GM21360 (cell line): Measurements from ENCODE around the gene HAGH.

Experiments used
- ATAC-seq: cut with Tn5 transposase; IDR thresholded peaks from one replicate; pipeline ENCODE4 v1.9.1; 2021; ENCODE audit warnings: mild to moderate bottlenecking, moderate library complexity; ENCODE audit not compliant: unreplicated experiment

HAGH gene

DNA sequence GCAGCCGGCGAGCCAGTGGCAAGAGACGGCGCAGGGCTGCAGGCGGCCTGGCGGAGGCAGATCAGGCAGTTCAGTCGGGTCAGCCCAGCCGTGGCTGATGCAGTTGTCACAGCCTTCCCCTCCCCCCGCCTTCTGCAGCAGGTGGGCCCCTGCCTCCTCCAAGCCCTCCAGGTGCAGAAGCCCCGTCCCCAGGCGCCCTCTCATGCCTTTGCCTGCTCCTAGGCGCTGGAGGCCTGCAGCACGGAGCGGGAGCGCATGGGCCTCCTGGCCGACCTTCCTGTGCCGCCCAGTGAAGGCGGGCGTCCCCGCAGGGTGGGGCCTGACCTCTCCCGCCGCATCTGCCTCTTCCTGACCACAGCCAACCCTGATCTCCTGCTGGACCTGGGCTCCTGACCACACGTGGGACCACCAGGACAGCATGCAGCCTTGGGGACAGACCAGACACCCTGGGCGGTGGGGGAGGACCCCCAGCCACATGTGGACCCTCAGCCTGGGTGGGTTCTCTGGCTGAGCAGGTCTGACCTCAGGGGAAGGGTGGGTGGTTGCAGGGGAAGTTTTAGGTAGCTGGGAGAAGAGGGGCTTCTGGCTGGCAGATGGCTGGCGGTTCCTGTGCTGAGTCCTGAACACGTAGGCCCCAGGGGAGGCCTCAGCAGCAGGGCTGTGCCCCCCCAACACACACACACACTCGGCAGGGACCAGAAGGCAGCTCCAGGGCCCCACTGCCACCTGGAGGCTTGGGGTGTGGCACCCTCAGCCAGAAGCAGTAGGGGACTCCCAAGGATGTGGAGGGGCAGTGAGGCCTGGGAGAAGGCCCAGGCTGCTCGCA, 50.6 kb downstream of the HAGH start:
- ATAC-seq: no peak

DNA sequence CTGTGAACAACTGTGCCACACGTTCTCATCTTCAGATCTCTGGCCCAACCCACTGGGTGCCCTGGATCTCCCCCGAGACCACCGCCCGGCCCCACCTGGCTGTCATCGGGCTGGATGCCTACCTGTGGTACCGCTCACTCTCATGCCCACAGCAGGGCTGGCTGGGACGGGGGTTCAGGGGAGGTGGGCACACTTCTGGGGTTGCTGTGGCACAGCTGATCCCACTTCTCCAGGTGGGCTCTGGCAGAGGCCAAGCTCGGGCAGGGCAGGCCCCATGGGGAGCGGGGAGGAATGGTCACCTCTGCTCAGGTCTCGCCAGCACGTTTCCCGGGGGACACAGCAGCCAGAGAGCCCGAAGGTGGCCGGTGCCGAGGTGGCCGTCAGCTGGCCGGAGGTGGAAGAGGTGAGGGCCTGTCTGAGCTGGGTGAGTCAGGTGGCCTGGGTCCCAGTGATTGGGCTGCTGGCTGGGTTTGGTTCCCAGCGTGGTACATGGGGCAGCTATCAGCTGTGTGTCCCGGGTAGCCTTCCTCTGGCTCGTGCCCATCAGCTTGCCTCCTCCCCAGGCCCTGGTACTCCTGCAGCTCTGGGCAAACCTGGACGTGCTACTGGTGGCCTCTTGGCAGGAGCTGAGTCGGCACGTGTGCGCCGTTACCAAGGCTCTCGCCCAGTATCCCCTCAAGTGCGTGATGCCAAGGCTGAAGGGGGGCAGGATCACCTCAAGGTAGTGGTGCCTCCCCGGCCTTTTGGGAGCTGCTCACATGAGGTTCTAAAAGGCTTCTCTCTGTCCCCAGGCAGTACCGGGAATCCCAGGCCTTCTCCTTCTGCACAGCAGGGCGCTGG, 51.4 kb downstream of the HAGH start:
- ATAC-seq: no peak

DNA sequence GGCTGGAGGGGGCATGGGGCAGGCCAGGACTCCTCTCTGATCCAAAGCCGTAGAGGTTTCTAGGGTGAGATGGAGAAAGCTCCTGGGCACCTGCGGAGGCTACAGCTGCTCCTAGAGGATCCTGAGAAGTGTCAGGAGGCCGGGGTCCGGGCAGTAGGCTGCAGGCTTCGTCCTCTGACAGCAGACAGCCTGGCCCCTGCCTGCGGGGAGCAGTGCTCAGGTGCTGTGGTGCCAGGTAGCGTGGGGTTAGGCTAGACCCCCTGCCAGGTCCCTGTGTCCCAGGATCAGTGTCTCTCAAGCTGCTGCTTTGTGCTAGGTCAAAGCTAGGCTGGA, 52.2 kb downstream of the HAGH start:
- ATAC-seq: no peak

DNA sequence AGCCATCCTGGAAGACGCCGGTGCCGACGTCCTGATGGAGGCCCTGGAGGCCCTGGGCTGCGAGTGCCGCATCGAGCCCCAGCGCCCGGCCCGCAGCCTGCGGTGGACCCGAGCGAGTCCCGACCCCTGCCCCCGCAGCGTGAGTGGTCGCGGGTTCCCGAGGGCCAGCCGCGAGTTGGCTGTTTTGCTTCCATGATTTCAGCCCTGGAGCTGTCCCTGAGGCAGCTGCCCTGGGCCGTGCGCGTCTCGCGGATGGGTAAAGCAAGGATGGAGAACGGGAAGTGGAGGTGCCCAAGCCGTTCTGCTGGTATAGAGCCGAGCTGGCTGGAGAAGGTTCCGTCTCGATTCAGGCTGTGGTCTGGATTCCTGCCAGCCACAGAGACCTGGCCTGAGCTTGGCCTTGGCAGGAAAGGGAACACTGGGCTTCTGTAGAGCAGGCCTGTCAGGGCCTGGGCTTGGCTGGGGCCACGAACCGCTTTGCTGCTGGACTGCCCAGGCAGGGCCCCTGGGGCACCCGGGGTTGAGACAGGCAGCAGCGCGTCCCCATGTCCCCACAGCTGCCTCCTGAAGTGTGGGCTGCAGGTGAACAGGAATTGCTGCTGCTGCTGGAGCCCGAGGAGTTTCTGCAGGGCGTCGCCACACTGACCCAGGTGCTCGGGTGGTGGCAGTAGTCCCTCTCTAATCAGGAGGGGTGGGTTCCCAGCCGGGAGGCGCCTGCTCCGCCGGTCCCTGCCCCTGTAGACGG, 52.8 kb downstream of the HAGH start:
- no peak for ATAC-seq

DNA sequence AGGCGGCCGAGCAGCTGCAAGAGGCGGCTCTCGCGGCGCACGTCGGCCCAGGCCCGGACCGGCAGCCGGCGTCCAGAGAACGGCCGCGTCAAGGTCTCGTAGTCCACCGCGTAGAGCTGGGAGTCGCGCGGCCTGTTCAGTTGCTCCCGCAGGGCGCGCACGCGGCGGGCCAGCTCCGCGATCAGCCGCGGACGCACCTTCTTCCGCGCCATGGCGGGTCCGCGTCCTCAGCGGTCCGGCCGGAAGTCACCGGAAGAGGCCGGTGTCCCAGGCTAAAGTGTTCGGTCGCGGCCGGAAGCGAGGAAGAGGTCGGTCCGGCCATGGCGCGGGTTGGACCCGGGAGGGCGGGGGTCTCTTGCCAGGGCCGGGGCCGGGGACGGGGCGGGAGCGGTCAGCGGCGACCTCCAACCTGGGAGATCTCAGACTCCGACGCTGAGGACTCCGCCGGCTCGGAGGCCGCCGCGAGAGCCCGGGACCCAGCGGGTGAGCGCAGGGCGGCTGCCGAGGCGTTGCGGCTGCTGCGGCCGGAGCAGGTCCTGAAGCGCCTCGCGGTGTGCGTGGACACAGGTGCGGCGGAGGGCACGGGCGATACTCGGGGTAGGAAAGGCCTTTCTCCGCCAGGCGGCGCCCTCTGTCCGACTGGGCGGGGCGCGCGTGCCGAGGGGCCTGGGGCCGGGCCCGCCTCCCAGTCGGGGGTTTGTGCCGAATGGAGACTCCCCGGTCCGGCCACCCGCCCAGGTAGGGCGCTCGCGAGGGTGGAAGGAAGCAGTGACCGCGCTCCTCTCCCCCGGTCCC, 53.5 kb downstream of the HAGH start, which contains the start of gene MRPS34:
Gene MRPS34 (minus strand): TSS at position 227 of the 795 bp plus-strand sequence. CDS start 15 bp downstream, at position 212.
- peak; percentile 33 for ATAC-seq

DNA sequence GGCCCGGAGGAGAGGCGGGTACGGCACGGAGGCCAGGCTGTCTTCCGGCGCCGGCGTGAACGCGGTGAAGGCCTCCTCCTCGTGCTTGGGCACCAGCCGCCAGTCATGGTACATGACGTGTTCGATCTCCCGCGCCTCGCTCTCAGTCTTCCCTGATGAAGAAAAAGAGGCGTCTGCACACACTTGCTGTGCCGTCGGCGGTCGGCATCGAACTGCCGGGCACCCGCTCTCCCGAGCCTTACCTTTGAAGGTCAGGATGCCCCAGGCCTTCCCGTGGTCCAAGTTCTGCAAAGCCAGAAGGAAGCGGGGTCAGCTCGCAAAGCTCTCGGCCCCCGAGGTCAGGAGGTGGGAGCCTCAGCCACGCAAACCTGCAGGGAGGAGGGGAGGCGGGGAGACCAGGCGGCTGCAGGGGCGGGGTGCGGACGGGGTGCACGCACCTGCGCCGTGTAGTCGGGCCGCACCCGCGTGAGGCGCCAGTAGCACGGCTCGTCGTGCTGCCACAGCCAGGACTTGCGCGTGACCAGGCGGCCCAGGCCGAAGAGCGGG, 54.2 kb downstream of the HAGH start, which contains the start of gene EME2:
Gene EME2 (plus strand): TSS at position 449 of the 546 bp plus-strand sequence. CDS start 418 bp downstream, outside the sequence.
- ATAC-seq: peak; percentile 7

DNA sequence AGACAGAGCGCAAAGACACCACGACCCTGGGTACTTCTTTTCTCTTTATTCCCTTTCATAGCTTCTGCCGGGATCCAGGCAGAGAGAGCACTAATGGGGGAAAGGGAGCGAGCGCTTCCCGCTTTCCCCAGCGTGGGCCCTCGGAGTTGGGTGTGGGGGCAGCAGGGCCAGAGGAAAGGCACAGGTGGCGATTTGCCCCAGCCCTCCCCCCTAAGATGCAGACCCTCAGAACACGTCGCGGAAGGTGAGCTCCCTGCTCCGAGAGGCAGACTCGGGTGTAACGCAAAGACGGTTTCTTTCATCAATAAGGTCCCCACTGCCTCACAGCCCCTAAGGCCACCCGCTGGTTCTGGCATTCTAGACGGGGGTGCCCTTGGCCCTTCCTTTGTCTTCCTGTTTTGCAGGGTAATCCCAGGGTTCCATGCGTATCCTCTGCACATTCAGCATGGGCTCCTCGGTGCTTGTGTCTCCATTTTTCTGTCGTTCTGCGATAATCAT, 54.7 kb downstream of the HAGH start:
- no peak for ATAC-seq

DNA sequence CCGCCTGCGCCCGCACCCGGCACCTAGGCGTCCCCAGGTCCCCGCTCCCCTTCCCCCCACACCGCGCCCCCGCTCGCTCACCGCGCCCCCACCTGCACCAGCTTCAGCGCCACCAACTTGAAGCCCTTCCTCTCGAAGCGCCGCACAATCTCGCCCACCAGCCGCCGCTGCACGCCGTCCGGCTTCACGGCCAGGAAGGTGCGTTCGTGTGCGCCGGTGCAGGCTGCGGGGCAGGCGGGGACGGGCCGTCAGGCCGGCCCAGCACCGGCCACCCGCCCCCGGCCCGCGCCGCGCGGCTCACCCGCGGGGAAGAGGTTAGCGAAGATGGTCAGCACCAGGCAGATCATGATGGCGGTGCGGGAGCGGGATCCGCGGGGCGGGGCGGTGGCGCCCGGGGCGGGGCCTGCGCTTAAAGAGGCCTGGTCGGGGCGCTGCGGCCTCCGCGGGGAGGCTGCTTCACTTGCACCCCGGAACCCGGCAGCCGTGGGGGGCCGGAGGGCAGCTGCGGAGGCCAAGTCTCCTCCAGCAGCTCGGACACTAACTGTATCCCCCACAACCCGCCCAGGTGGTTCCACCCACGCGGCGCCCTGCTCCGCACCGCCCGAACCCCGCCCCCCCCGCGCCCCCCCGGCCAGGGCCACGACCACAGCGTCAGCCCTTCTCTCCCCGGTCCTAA, 55.3 kb downstream of the HAGH start, which contains the start of gene NME3:
Gene NME3 (minus strand): TSS at position 356 of the 676 bp plus-strand sequence. CDS start 9 bp downstream, at position 347.
- no peak for ATAC-seq

DNA sequence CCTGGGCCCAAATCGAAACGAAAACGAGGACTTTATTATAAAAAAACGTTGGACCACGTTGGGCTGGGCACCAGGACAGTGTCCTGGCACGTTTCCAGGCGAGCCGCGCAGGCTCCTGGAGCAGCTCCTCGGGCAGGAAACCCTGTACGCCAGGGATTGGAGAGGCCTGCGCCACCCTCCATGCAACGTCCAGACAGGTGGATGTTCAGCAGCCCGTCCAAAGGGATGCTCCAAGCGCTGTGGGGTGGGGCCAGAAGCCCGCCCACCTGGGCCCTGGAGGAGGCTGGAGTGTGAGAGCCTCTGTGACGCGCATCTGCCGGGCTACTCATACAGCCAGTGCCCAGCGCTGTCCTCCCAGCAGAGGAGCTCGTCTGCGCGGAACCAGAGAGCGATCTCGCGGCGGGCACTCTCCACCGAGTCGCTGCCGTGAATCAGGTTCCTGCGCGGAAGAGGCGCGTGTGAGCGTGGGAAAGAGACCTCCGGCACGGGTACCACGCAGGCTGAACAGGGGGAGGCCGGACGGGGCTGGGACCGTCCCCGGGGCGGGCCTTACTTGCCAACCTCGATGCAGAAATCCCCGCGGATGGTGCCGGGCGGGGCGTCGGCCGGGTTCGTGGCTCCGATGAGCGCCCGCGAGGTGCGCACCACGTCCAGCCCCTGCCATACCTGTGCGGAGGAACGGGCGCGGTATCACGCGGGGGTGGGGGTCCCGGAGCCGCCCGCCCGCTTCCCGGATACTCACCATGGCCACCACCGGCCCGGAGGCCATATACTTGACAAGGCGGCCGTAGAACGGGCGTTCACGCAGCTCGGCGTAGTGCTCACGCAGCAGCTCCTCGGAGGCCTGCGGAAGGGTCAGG, 56.1 kb downstream of the HAGH start:
- ATAC-seq: no peak

DNA sequence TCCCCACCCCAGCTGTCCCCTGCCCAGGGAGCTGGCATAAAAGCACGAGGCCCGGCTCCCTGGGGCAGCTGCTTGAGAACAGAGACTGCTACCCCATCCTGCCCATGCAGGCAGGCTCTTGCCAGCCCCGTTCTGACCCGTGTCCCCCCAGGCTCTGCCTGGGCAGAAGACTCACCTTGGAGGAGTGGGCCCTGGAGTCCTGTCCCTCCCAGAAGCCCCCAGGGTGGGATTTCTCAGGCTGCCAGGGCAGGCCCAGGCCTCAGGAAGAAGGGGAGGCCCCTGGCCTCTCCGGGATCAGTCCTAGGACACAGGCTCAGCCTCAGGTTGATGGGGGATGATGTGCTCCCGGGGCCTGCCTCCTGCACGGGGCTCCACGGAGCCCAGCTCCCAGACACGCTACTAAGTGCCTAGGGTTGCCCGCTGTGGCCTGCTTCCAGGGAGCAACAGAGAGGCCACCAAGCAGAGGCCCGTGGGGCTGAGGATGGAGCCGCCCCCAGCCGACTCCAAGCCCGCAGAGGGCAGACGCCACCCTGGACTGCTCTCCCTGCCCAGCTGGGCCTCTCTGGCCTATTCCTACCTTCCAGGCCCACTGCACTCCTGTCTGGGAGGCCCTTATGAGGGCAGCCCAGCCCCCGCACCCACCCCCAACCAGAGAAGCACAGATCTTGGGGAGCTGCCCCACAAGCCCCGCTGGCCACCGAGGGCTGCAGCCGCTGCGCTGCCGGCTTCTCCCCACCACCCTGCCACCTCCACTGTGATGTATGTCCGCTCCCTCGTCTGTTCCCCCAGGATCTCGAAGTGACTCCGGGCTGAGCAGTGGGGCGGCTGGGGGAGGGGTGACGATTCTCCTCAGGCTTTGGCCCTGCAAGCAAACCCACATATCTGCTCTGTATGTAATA, 57.0 kb downstream of the HAGH start:
- ATAC-seq: no peak

DNA sequence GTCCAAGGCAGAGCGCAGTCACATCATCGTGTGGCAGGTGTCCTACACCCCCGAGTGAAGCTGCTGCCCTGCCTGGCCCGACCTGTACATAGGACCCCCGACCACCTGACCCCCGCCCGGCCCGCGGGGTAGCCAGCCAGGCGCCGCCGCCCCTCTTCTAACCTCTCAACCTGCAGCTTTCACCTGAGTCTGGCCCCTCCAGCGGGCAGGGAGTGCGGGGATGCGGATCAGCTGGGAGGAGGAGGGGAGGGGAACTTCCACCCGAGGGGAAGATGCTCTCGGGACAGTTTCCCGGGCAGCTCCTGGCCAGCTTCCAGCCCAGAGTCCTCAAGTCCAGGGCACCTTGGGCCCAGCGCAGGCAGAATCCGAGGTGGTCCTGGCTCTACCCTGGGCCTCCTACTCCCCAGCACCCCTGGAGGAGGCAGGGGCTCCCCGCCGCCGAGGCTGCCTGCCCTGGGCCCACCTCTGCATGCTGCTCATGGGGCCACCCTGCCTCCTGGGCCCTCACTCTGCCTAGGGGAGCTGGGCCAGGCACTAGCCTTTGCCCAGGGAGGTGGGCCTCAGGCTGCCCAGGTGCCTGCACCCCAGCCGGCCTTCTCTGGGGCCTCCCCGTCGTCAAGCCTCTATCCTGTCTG, 57.7 kb downstream of the HAGH start:
- ATAC-seq: no peak

DNA sequence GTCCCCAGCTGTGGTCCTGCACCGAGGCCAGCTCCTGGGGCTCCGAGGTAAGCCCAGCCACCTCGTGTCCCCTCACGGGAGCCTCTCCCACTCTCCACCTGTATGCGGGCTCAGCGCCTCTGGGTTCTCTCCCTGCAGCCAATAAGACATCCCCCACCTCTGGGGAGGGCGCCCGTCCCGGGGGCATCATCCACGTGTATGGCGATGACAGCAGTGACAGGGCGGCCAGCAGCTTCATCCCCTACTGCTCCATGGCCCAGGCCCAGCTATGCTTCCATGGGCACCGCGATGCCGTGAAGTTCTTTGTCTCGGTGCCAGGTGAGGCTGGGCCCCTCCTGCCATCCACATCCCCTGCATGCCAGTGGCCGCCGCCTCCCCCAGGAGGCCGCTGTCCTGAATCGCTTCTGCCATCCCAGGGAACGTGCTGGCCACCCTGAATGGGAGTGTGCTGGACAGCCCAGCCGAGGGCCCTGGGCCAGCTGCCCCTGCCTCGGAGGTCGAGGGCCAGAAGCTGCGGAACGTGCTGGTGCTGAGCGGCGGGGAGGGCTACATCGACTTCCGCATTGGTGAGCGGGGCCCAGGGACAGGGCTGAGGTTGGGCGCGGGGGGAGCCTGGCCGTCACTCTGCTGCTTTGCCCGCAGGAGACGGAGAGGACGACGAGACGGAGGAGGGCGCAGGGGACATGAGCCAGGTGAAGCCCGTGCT, 58.4 kb downstream of the HAGH start:
- no peak for ATAC-seq

DNA sequence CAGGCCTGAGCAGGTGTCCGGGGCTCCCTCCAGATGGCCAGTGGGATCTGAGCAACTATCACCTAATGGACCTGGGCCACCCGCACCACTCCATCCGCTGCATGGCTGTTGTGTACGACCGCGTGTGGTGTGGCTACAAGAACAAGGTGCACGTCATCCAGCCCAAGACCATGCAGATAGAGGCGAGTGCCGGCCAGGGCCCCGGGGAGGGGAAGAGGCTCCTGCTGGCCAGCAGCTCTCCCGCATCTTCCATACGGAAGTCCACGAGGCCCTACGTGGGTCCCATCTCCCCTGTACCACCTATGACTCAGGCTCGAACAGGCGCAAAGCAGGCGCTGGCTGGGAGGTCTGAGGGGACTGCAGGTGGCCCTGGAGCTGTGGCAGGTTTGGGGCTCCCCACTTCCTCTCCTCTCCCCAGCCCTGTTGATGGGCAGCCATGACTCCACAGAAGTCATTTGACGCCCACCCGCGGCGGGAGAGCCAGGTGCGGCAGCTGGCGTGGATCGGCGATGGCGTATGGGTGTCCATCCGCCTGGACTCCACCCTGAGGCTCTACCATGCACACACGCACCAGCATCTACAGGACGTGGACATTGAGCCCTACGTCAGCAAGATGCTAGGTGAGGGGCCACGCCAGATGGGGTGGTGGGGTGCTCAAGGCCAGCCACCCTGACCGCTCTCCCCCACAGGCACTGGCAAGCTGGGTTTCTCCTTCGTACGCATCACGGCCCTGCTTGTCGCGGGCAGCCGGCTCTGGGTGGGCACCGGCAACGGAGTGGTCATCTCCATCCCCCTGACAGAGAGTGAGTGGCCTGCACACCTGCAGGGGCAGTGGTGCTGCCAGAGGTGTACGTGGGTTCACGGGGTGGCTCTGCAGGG, 59.3 kb downstream of the HAGH start:
- ATAC-seq: no peak

DNA sequence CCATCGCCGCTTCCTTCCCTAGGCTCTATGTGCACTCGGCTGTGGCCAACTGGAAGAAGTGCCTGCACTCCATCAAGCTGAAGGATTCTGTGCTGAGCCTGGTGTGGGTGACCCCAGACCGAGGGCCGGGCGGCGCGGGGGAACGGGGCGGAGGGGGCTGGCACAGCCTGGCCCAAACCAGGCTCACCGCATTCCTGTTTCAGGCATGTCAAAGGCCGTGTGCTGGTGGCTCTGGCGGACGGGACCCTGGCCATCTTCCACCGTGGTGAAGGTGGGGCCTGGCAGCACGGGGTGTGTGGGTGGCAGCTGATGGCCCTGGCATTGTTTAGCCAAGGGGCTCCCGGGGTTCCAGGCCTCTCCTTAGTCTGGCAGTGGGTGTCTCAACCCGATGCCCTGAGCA, 59.9 kb downstream of the HAGH start:
- ATAC-seq: no peak

DNA sequence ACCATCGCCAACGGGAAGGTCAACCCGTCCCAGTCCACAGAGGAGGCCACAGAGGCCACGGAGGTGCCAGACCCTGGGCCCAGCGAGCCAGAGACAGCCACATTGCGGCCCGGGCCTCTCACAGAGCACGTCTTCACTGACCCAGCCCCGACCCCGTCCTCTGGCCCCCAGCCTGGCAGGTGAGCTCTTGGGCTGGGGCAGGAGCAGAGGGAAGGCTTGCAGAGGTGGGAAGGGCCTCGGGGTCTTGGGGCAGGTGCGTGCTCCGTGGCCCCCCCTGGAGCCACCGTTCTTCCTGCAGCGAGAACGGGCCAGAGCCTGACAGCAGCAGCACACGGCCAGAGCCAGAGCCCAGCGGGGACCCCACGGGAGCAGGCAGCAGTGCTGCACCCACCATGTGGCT, 60.4 kb downstream of the HAGH start:
- no peak for ATAC-seq
